ENCODE results near the gene TADA2A.

DNA sequence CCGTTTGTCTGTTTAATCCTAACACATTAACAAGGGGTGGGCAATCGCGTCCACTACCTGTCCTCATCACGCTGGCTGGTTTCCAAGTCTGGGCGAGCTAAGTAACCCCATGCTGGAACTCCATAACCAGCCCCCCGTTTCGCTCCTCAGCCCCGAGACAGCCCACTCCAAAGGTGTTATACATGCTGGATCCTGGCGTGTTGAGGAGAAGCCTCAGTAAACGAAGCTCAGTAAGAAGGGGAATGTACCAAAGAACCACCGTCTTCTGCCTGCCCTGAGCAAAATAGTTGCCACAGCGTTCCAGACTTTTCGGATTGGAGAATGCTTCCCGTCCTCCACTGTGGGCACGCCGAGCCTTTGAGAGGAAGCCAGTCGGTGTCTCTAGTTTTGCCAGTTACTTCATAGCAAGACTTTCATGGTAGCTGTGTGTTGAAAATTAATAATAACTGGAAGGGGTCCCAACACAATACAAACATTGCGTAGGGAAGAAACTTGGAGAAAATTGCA, 47.0 kb upstream of the TADA2A start:
- TF ChIP-seq, protein P1, sequence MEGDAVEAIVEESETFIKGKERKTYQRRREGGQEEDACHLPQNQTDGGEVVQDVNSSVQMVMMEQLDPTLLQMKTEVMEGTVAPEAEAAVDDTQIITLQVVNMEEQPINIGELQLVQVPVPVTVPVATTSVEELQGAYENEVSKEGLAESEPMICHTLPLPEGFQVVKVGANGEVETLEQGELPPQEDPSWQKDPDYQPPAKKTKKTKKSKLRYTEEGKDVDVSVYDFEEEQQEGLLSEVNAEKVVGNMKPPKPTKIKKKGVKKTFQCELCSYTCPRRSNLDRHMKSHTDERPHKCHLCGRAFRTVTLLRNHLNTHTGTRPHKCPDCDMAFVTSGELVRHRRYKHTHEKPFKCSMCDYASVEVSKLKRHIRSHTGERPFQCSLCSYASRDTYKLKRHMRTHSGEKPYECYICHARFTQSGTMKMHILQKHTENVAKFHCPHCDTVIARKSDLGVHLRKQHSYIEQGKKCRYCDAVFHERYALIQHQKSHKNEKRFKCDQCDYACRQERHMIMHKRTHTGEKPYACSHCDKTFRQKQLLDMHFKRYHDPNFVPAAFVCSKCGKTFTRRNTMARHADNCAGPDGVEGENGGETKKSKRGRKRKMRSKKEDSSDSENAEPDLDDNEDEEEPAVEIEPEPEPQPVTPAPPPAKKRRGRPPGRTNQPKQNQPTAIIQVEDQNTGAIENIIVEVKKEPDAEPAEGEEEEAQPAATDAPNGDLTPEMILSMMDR (IDR thresholded peaks at IDR 0.05; ENCODE audit: poor library complexity), result no peak
- TF ChIP-seq EZH2 (IDR thresholded peaks at IDR 0.05; ENCODE audit: borderline replicate concordance) (no peak), EZH2phosphoT487 (IDR thresholded peaks at IDR 0.05; ENCODE audit: low read depth, severe bottlenecking, unreplicated experiment) (no peak)
